Measurements from ENCODE around the gene TRIM13.
A peak's percentile ranks its signal among the peaks of the same experiment; 100 is the strongest.

TRIM13 gene

GRCh38 chr13:49996161-49996915 lies 504 bp upstream of the TRIM13 start:
- peak; percentile 69 for TF ChIP-seq MAX (IDR thresholded peaks at IDR 0.05)
- TF ChIP-seq TCF12 (IDR thresholded peaks at IDR 0.05; ENCODE audit: low read depth) = no peak; the same call in 1 of the 2 replicates
- TF ChIP-seq RAD21 (IDR thresholded peaks at IDR 0.05; ENCODE audit: low read depth) = no peak
- TF ChIP-seq ZBTB7A (IDR thresholded peaks at IDR 0.05; ENCODE audit: low read depth) = 0 out of 2 replicates have a peak, but pooled peaks have one; percentile 37
- TF ChIP-seq YY1 (IDR thresholded peaks at IDR 0.05; ENCODE audit: low read depth) = peak; percentile 38; the same call in 1 of the 2 replicates
- peak; percentile 55 for TF ChIP-seq TAF1 (IDR thresholded peaks at IDR 0.05; ENCODE audit: low read depth)

- TF ChIP-seq CEBPB (IDR thresholded peaks at IDR 0.05) (no peak), ZBTB7A (IDR thresholded peaks at IDR 0.05; ENCODE audit: low read depth) (no peak), EP300 (IDR thresholded peaks at IDR 0.05; ENCODE audit: borderline replicate concordance) (no peak), TAF1 (IDR thresholded peaks at IDR 0.05; ENCODE audit: low read depth) (no peak), USF1 (IDR thresholded peaks at IDR 0.05) (no peak), NFIC (IDR thresholded peaks at IDR 0.05) (no peak)
These were observed 1.1 kb downstream of the TRIM13 start for GRCh38 chr13:49997955-49998354.

GRCh38 chr13:49998714-49999624 lies 2.1 kb downstream of the TRIM13 start:
- no peak for TF ChIP-seq RAD21 (IDR thresholded peaks at IDR 0.05; ENCODE audit: low read depth)
- TF ChIP-seq TEAD4 (IDR thresholded peaks at IDR 0.05) = no peak
- TF ChIP-seq CEBPB (IDR thresholded peaks at IDR 0.05) = no peak
- TF ChIP-seq TAF1 (IDR thresholded peaks at IDR 0.05; ENCODE audit: low read depth) = no peak
- TF ChIP-seq CREB1 (IDR thresholded peaks at IDR 0.05; ENCODE audit: low read depth) = no peak
- TF ChIP-seq NFIC (IDR thresholded peaks at IDR 0.05) = no peak
- TF ChIP-seq EP300 (IDR thresholded peaks at IDR 0.05; ENCODE audit: borderline replicate concordance) = no peak
- TF ChIP-seq ZBTB7A (IDR thresholded peaks at IDR 0.05; ENCODE audit: low read depth) = no peak
- TF ChIP-seq MAX (IDR thresholded peaks at IDR 0.05) = no peak
- no peak for TF ChIP-seq REST (IDR thresholded peaks at IDR 0.05; ENCODE audit: low read depth)
- TF ChIP-seq TCF12 (IDR thresholded peaks at IDR 0.05; ENCODE audit: low read depth) = no peak
- no peak for TF ChIP-seq YY1 (IDR thresholded peaks at IDR 0.05; ENCODE audit: low read depth)
- TF ChIP-seq FOXM1 (IDR thresholded peaks at IDR 0.05; ENCODE audit: borderline replicate concordance, low read depth) = no peak
- TF ChIP-seq EGR1 (IDR thresholded peaks at IDR 0.05) = no peak
- TF ChIP-seq USF1 (IDR thresholded peaks at IDR 0.05) = no peak

GRCh38 chr13:50001287-50001686 lies 4.4 kb downstream of the TRIM13 start:
- TF ChIP-seq CEBPB (IDR thresholded peaks at IDR 0.05) = no peak
- TF ChIP-seq CREB1 (IDR thresholded peaks at IDR 0.05; ENCODE audit: low read depth) = no peak
- no peak for TF ChIP-seq RAD21 (IDR thresholded peaks at IDR 0.05; ENCODE audit: low read depth)
- no peak for TF ChIP-seq TEAD4 (IDR thresholded peaks at IDR 0.05)
- no peak for TF ChIP-seq MAX (IDR thresholded peaks at IDR 0.05)
- TF ChIP-seq YY1 (IDR thresholded peaks at IDR 0.05; ENCODE audit: low read depth) = no peak
- TF ChIP-seq REST (IDR thresholded peaks at IDR 0.05; ENCODE audit: low read depth) = no peak
- no peak for TF ChIP-seq TAF1 (IDR thresholded peaks at IDR 0.05; ENCODE audit: low read depth)
- TF ChIP-seq TCF12 (IDR thresholded peaks at IDR 0.05; ENCODE audit: low read depth) = no peak
- TF ChIP-seq FOXM1 (IDR thresholded peaks at IDR 0.05; ENCODE audit: borderline replicate concordance, low read depth) = no peak
- no peak for TF ChIP-seq EGR1 (IDR thresholded peaks at IDR 0.05)
- no peak for TF ChIP-seq USF1 (IDR thresholded peaks at IDR 0.05)
- no peak for TF ChIP-seq EP300 (IDR thresholded peaks at IDR 0.05; ENCODE audit: borderline replicate concordance)
- no peak for TF ChIP-seq ZBTB7A (IDR thresholded peaks at IDR 0.05; ENCODE audit: low read depth)
- TF ChIP-seq NFIC (IDR thresholded peaks at IDR 0.05) = no peak

All from Ishikawa (cell line).